Naive B cell (primary cell): ENCODE data around the gene ACVRL1. TPM values are rescaled to one million over a fixed set of nuclear protein-coding genes. Genes with fewer than 3 reads are reported as not detected.

Experiments used
- ATAC-seq, 2 donors: fragments of 150-1000 bp; cut with Tn5 transposase; 2 replicates each; pipeline ENCODE4 v1.10.0; 2021; ENCODE audit warnings: low read depth in 2 of 2, mild to moderate bottlenecking in 2 of 2, moderate library complexity in 2 of 2
- DNase-seq: peaks from one replicate; pipeline ENCODE4 v3.0.0; 2022
- H3K27ac Mint-ChIP-seq, 6 donors: one replicate each; pipeline ENCODE4 v1.8.0; 2020 to 2022; ENCODE audit warnings: mild to moderate bottlenecking in 6 of 6, mixed read lengths in 6 of 6, moderate library complexity in 5 of 6, inconsistent platforms in 2 of 6
- H3K27me3 Mint-ChIP-seq, 3 donors: one replicate each; pipeline ENCODE4 v1.8.0; 2021 to 2022; ENCODE audit warnings: mixed read lengths in 3 of 3, mild to moderate bottlenecking in 1 of 3
- H3K36me3 Mint-ChIP-seq, 2 donors: one replicate each; pipeline ENCODE4 v1.8.0; 2020 to 2022; ENCODE audit warnings: mixed read lengths in 2 of 2, inconsistent platforms in 1 of 2, mild to moderate bottlenecking in 1 of 2
- H3K4me1 Mint-ChIP-seq, 3 donors: one replicate each; pipeline ENCODE4 v1.8.0; 2020 to 2022; ENCODE audit warnings: mixed read lengths in 3 of 3, inconsistent platforms in 1 of 3, mild to moderate bottlenecking in 1 of 3, moderate library complexity in 1 of 3
- H3K4me3 Mint-ChIP-seq, 8 donors: one replicate each; pipeline ENCODE4 v1.8.0; 2020 to 2022; ENCODE audit warnings: mild to moderate bottlenecking in 8 of 8, mixed read lengths in 8 of 8, moderate library complexity in 8 of 8, inconsistent platforms in 2 of 8
- H3K9me3 Mint-ChIP-seq, 7 donors: one replicate each; pipeline ENCODE4 v1.8.0; 2020 to 2022; ENCODE audit warnings: mixed read lengths in 7 of 7, mild to moderate bottlenecking in 5 of 7, inconsistent platforms in 2 of 7, moderate library complexity in 1 of 7
- polyA plus RNA-seq, 6 donors: library from polyadenylated mRNA; unstranded; fragments of 300-500 nt; fragmentation: Illumina TruSeq; gene quantifications; one replicate each; pipeline ENCODE4 v1.2.3, GENCODE V29; 2021; ENCODE audit warnings: low read depth in 6 of 6

ACVRL1 gene
- not detected for polyA plus RNA-seq

- peaks cover 0 to 8% of the 10 kb centered on the region in 2 donors for H3K36me3 Mint-ChIP-seq
- ATAC-seq (no peak), DNase-seq (no peak)
- H3K4me1 Mint-ChIP-seq: peaks cover 6 to 7% (median 6%) of the 10 kb centered on the region in 3 donors
- peak within 1 kb of the TSS in 6 of 8 donors; percentile 16 to 84 (median 44) for H3K4me3 Mint-ChIP-seq
- H3K27me3 Mint-ChIP-seq: peaks cover 40 to 62% (median 61%) of the 10 kb centered on the region in 3 donors
- H3K9me3 Mint-ChIP-seq: no peaks in the 10 kb centered on the region
- peak within 1 kb of the TSS in 1 of 6 donors; percentile 48 for H3K27ac Mint-ChIP-seq
Observed at GRCh38 chr12:51907083-51907855, at the start of gene ACVRL1. Gene ACVRL1 (plus strand): TSS chr12:51907504. CDS start chr12:51912475, 4,971 bp downstream.

DNA sequence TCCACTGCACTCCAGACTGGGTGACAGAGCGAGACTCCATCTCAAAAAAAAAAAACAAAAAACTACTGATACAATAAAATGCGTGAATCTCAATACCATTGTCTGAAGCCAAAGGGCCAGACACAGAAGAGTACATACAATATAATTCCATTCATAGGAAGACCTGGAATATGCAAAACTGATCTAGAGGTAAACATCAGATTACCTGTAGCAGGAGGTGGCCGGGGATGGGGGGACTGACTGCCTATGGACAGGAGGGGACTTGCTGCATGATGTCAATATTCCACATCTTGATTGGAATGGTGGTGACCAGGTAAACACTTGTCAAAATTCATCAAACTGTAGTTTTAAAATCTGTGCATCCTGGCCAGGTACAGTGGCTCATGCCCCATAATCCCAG lies 46.3 kb upstream of the ACVRL1 start:
- DNase-seq (no peak), ATAC-seq (no peak)
- Mint-ChIP-seq H3K4me1 (peaks cover 7 to 13% (median 8%) of the 10 kb centered on the region in 3 donors), H3K27me3 (peaks cover 54 to 85% (median 77%) of the 10 kb centered on the region in 3 donors), H3K27ac (no peak overlapping the region), H3K9me3 (no peaks in the 10 kb centered on the region), H3K36me3 (no peaks in the 10 kb centered on the region), H3K4me3 (no peak overlapping the region)

- Mint-ChIP-seq H3K36me3 (no peaks in the 10 kb centered on the region), H3K27me3 (peaks cover 50 to 81% (median 79%) of the 10 kb centered on the region in 3 donors), H3K27ac (no peak overlapping the region), H3K4me1 (peaks cover 7 to 14% (median 8%) of the 10 kb centered on the region in 3 donors), H3K9me3 (no peaks in the 10 kb centered on the region), H3K4me3 (peak overlapping the region in 7 of 8 donors; percentile 5 to 83 (median 62))
- no peak for ATAC-seq
- no peak for DNase-seq
Observed at GRCh38 chr12:51862947-51863346, 44.4 kb upstream of the ACVRL1 start.

GRCh38 chr12:51863363-51863932 lies 43.9 kb upstream of the ACVRL1 start:
- ATAC-seq (no peak), DNase-seq (no peak)
- Mint-ChIP-seq H3K4me1 (peaks cover 8 to 19% (median 13%) of the 10 kb centered on the region in 3 donors), H3K4me3 (peak overlapping the region; percentile 6 to 83 (median 59)), H3K9me3 (no peaks in the 10 kb centered on the region), H3K27ac (peak overlapping the region in 2 of 6 donors; percentile 20 to 74), H3K36me3 (no peaks in the 10 kb centered on the region), H3K27me3 (peaks cover 55 to 86% (median 84%) of the 10 kb centered on the region in 3 donors)

DNA sequence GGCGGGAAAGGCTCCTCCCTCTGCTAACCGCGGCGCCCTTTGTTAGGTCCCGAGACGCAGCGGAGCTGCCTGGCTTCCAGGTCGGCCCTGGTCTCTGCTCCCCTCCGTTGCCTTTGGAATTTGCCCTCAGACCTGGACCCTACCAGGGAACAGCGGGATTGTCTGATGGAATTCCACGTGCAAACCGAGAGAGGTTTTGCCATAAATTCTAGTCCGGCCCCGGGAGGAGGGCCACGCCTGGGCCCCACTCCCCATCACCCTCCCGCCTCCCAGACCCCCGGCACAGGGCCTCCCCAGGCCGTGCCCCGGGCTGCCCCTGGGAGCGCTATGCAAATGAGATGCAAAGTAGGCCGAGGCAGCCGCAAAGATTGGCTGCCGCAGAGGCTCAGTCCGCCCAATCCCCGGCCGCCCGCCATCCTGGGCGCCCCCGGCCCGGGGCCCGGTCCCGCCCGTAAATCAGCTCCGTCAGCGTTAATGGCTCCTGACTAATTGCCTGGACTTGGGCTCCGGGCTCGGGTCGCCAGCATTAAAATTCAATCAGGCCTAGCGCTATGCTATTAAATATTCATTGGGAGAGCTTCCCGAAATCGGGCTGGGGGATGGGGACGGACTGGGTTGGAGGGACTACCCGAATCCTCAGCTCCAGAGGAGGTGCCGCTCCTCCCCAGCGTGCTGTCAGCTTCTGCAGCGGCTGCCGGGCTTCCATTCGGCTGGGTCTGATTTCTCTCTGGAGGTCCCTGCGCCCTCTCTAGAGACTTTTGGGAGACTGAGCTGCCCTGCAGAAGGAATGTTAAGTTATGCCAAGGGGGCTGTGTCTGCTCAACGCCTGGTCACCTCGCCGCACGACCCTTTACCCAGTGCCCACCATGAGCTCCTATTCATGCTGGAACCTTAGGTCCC lies 43.1 kb upstream of the ACVRL1 start:
- peaks cover 14 to 24% (median 19%) of the 10 kb centered on the region in 3 donors for H3K4me1 Mint-ChIP-seq
- H3K27me3 Mint-ChIP-seq: peaks cover 60 to 88% (median 87%) of the 10 kb centered on the region in 3 donors
- peak overlapping the region in 1 of 6 donors; percentile 25 for H3K27ac Mint-ChIP-seq
- H3K4me3 Mint-ChIP-seq: peak overlapping the region; percentile 6 to 80 (median 68)
- H3K9me3 Mint-ChIP-seq: no peaks in the 10 kb centered on the region
- ATAC-seq: peak; percentile 76 to 80
- H3K36me3 Mint-ChIP-seq: no peaks in the 10 kb centered on the region
- DNase-seq: no peak

DNA sequence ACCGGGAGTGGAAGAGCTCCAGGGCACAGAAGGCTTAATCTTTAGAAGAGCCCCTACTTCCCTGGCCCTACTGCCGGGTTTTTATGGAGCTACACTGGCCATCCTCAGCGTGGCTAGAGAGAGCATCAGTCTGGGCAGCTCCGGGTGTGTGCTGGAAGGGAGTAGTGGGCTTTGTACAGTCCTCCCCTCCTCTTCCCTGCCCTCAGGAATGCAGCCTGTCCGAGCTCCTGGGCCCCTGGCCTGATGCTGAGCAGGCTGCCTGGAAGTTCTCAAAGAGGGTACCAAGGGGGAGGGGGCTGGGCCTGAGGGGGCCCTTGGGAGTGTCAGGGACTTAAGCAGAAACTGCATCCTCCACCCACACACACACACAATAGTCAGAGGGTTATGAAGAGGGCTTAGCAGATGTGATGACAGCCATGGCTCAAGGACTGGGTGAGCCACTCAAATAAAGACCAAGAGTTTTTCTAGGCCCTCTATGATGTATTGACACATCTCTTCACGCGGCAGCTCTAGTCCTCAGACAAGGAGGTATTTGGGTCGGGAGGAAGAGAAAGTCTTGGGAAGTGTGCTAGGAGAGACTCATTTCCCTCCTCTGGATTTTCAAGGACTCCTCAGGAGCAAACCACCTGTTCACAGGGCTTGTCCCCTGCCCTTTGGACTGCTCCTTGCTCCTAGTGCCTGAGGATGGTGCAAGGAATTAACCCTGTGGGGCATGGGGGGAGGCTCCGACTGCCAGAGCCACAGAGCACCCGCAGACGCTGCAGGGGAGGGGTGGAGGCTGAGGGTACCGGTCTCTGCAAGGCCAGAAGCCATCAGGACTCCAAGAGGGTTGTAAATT lies 42.3 kb upstream of the ACVRL1 start:
- Mint-ChIP-seq H3K27me3 (peaks cover 58 to 88% (median 87%) of the 10 kb centered on the region in 3 donors), H3K36me3 (no peaks in the 10 kb centered on the region), H3K4me3 (peak overlapping the region in 5 of 8 donors; percentile 58 to 78 (median 62)), H3K4me1 (peaks cover 16 to 29% (median 23%) of the 10 kb centered on the region in 3 donors), H3K27ac (peak overlapping the region in 1 of 6 donors; percentile 44), H3K9me3 (no peaks in the 10 kb centered on the region)
- ATAC-seq: no peak
- DNase-seq: no peak

GRCh38 chr12:51865757-51866270 lies 41.5 kb upstream of the ACVRL1 start:
- peaks cover 23 to 37% (median 31%) of the 10 kb centered on the region in 3 donors for H3K4me1 Mint-ChIP-seq
- peak overlapping the region in 1 of 6 donors; percentile 19 for H3K27ac Mint-ChIP-seq
- no peak overlapping the region for H3K4me3 Mint-ChIP-seq
- H3K27me3 Mint-ChIP-seq: peaks cover 61 to 88% (median 87%) of the 10 kb centered on the region in 3 donors
- DNase-seq (no peak), ATAC-seq (no peak)
- no peaks in the 10 kb centered on the region for H3K36me3 Mint-ChIP-seq
- no peaks in the 10 kb centered on the region for H3K9me3 Mint-ChIP-seq

GRCh38 chr12:51866324-51866723 lies 41.0 kb upstream of the ACVRL1 start:
- Mint-ChIP-seq H3K36me3 (no peaks in the 10 kb centered on the region), H3K9me3 (no peaks in the 10 kb centered on the region), H3K27me3 (peaks cover 60 to 88% (median 87%) of the 10 kb centered on the region in 3 donors), H3K27ac (no peak overlapping the region), H3K4me1 (peaks cover 26 to 41% (median 34%) of the 10 kb centered on the region in 3 donors), H3K4me3 (peak overlapping the region in 1 of 8 donors; percentile 53)
- no peak for DNase-seq
- no peak for ATAC-seq

- peaks cover 56 to 88% (median 87%) of the 10 kb centered on the region in 3 donors for H3K27me3 Mint-ChIP-seq
- no peaks in the 10 kb centered on the region for H3K9me3 Mint-ChIP-seq
Observed at GRCh38 chr12:51866762-51867161, 40.5 kb upstream of the ACVRL1 start.

GRCh38 chr12:51867371-51867770 lies 39.9 kb upstream of the ACVRL1 start:
- H3K27me3 Mint-ChIP-seq: peaks cover 51 to 88% (median 87%) of the 10 kb centered on the region in 3 donors
- no peaks in the 10 kb centered on the region for H3K9me3 Mint-ChIP-seq
- peaks cover 26 to 41% (median 34%) of the 10 kb centered on the region in 3 donors for H3K4me1 Mint-ChIP-seq
- DNase-seq (no peak), ATAC-seq (no peak)
- H3K4me3 Mint-ChIP-seq: peak overlapping the region in 1 of 8 donors; percentile 10
- H3K36me3 Mint-ChIP-seq: no peaks in the 10 kb centered on the region
- H3K27ac Mint-ChIP-seq: peak overlapping the region in 1 of 6 donors; percentile 5

More at GRCh38 chr12:51866762-51867161, 40.5 kb upstream of the ACVRL1 start:
- ATAC-seq (no peak), DNase-seq (no peak)
- H3K27ac Mint-ChIP-seq: no peak overlapping the region
- H3K4me1 Mint-ChIP-seq: peaks cover 26 to 41% (median 34%) of the 10 kb centered on the region in 3 donors
- no peaks in the 10 kb centered on the region for H3K36me3 Mint-ChIP-seq
- no peak overlapping the region for H3K4me3 Mint-ChIP-seq

- Mint-ChIP-seq H3K27me3 (peaks cover 55 to 88% (median 83%) of the 10 kb centered on the region in 3 donors), H3K27ac (peak overlapping the region in 1 of 6 donors; percentile 71), H3K4me1 (peaks cover 26 to 41% (median 34%) of the 10 kb centered on the region in 3 donors), H3K4me3 (peak overlapping the region in 5 of 8 donors; percentile 25 to 76 (median 72)), H3K36me3 (no peaks in the 10 kb centered on the region), H3K9me3 (no peaks in the 10 kb centered on the region)
- ATAC-seq: no peak
- DNase-seq: no peak
Observed at GRCh38 chr12:51867796-51868428, 39.4 kb upstream of the ACVRL1 start.
